ENCODE results near the gene C17orf50.

Gene C17orf50

GRCh38 chr17:35760587-35760986 lies at the start of gene C17orf50:
Gene C17orf50, plus strand, starts transcription at chr17:35760887. Its CDS starts 55 bp downstream, at chr17:35760942.
- no peak for DNase-seq

GRCh38 chr17:35710950-35711349 lies 49.7 kb upstream of the C17orf50 start:
- no peak for DNase-seq

GRCh38 chr17:35713069-35713728 lies 47.5 kb upstream of the C17orf50 start:
- no peak for DNase-seq

GRCh38 chr17:35714988-35715387 lies 45.7 kb upstream of the C17orf50 start:
- DNase-seq = no peak

- DNase-seq = no peak
Observed at GRCh38 chr17:35715416-35715815, 45.3 kb upstream of the C17orf50 start.

- no peak for DNase-seq
Observed at GRCh38 chr17:35716173-35716572, 44.5 kb upstream of the C17orf50 start.

GRCh38 chr17:35716897-35717465 lies 43.7 kb upstream of the C17orf50 start:
- DNase-seq = no peak

GRCh38 chr17:35717475-35717874 lies 43.2 kb upstream of the C17orf50 start:
- DNase-seq = no peak

GRCh38 chr17:35723735-35724134 lies 37.0 kb upstream of the C17orf50 start:
- no peak for DNase-seq

GRCh38 chr17:35725058-35725457 lies 35.6 kb upstream of the C17orf50 start:
- no peak for DNase-seq

GRCh38 chr17:35725802-35726126 lies 34.9 kb upstream of the C17orf50 start:
- DNase-seq = no peak

GRCh38 chr17:35726127-35726952 lies 34.3 kb upstream of the C17orf50 start:
- no peak for DNase-seq

GRCh38 chr17:35726953-35727460 lies 33.7 kb upstream of the C17orf50 start:
- DNase-seq = no peak

GRCh38 chr17:35727635-35728034 lies 33.1 kb upstream of the C17orf50 start:
- no peak for DNase-seq

- DNase-seq = no peak
Observed at GRCh38 chr17:35728551-35728950, 32.1 kb upstream of the C17orf50 start.

GRCh38 chr17:35729405-35729833 lies 31.3 kb upstream of the C17orf50 start:
- DNase-seq = no peak

- no peak for DNase-seq
Observed at GRCh38 chr17:35730400-35731005, 30.2 kb upstream of the C17orf50 start.

- DNase-seq = no peak
Observed at GRCh38 chr17:35731239-35731916, 29.3 kb upstream of the C17orf50 start, which contains the start of gene RASL10B. Gene RASL10B, plus strand, starts transcription at chr17:35731639. Its CDS starts 3,546 bp downstream, at chr17:35735185.

GRCh38 chr17:35731917-35732805 lies 28.5 kb upstream of the C17orf50 start:
- DNase-seq = no peak

- DNase-seq = no peak
Observed at GRCh38 chr17:35732806-35733136, 27.9 kb upstream of the C17orf50 start.

- no peak for DNase-seq
Observed at GRCh38 chr17:35733366-35733765, 27.3 kb upstream of the C17orf50 start.

- DNase-seq = no peak
Observed at GRCh38 chr17:35734396-35734795, 26.3 kb upstream of the C17orf50 start.

Data from bone marrow (tissue), 2 donors.